ENCODE measurements around the gene DDX4. TPM values are rescaled to one million over a fixed set of nuclear protein-coding genes. Genes with fewer than 3 reads are reported as not detected.
"Not testable (repeated sequence)": the region's sequence is repeated elsewhere in the genome, so short reads cannot be mapped to it uniquely, and the experiment has no call there.

DDX4 gene
- total and polyA plus RNA-seq, 12 donors: 0.06 TPM; not detected in 11

DNA sequence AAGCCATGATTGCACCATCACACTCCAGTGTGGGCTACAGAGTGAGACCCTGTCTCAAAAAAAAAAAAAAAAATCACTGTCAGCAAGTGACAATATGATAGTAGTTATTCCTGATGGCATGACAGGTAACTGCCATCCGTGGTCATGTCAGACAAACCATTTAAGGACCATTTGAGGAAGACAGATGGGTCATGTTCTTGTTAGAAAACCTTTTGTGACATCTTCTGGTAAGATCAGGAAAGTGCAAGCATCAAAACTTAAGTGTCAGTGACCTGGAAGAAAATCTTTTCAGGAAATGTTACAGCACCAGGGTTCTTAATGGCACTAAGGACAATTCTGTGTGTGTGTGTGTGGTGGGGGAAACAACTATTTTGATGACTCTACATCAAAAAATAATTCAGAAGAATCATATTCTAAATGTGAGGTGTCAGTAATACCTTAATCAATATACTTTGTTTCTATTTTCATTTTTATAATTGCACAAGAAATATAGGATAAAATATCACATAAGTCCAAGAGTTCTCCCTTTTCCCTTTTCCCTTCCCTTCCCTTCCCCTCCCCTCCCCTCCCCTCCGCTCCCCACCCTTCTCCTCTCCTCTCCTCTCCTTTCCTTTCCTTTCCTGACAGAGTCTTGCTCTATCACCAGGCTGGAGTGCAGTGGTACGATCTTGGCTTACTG lies 43.6 kb upstream of the DDX4 start:
- intact Hi-C loops (cut with DNase I): loop anchor here (5.0 to 10.0 kb wide), 3 partner anchors 347 to 522 kb away; partner anchors contain the start of gene CDC20B (in 1 of the 2)
- TF ChIP-seq, protein P1, sequence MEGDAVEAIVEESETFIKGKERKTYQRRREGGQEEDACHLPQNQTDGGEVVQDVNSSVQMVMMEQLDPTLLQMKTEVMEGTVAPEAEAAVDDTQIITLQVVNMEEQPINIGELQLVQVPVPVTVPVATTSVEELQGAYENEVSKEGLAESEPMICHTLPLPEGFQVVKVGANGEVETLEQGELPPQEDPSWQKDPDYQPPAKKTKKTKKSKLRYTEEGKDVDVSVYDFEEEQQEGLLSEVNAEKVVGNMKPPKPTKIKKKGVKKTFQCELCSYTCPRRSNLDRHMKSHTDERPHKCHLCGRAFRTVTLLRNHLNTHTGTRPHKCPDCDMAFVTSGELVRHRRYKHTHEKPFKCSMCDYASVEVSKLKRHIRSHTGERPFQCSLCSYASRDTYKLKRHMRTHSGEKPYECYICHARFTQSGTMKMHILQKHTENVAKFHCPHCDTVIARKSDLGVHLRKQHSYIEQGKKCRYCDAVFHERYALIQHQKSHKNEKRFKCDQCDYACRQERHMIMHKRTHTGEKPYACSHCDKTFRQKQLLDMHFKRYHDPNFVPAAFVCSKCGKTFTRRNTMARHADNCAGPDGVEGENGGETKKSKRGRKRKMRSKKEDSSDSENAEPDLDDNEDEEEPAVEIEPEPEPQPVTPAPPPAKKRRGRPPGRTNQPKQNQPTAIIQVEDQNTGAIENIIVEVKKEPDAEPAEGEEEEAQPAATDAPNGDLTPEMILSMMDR (IDR thresholded peaks at IDR 0.05): peak in 5 of 6 experiments; percentile 24 to 48 (median 44)
- no peak for TF ChIP-seq POLR2A (IDR thresholded peaks at IDR 0.05)
- no peak overlapping the region for H3K4me3 ChIP-seq
- no peak overlapping the region for H3K27ac ChIP-seq
- H3K4me1 ChIP-seq (replicated peaks in 1 of 2): peaks cover 0 to 14% of the 10 kb centered on the region in 2 donors
- H3K27me3 ChIP-seq: no peaks in the 10 kb centered on the region
- DNase-seq: no peak
- 74 to 89% (median 76%) methylated on average over 3 of the region's 3 CpGs for WGBS, 4 donors
- no peaks in the 10 kb centered on the region for H3K9me3 ChIP-seq (replicated peaks in 1 of 3)
- peaks cover 0 to 8% of the 10 kb centered on the region in 2 donors for H3K36me3 ChIP-seq (replicated peaks in 1 of 2)

DNA sequence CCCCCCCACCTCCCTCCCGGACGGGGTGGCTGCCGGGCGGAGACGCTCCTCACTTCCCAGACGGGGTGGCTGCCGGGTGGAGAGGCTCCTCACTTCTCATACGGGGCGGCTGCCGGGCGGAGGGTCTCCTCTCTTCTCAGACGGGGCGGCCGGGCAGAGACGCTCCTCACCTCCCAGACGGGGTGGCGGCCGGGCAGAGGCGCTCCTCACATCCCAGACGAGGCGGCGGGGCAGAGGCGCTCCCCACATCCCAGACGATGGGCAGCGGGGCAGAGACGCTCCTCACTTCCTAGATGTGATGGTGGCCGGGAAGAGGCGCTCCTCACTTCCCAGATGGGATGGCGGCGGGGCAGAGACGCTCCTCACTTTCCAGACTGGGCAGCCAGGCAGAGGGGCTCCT lies 41.2 kb upstream of the DDX4 start:
- WGBS, 4 donors: 97 to 100% (median 99%) methylated on average over 6 to 28 of the region's 31 CpGs
- not testable (repeated sequence) for H3K4me3 ChIP-seq; H3K9me3 ChIP-seq (replicated peaks in 1 of 3); H3K4me1 ChIP-seq (replicated peaks in 1 of 2); H3K36me3 ChIP-seq (replicated peaks in 1 of 2); H3K27me3 ChIP-seq; DNase-seq; H3K27ac ChIP-seq
- intact Hi-C loops (cut with DNase I): loop anchor here in 1 of 2 donors (10.0 kb wide), 1 partner anchor 362 kb away; no protein-coding TSS in a partner anchor

DNA sequence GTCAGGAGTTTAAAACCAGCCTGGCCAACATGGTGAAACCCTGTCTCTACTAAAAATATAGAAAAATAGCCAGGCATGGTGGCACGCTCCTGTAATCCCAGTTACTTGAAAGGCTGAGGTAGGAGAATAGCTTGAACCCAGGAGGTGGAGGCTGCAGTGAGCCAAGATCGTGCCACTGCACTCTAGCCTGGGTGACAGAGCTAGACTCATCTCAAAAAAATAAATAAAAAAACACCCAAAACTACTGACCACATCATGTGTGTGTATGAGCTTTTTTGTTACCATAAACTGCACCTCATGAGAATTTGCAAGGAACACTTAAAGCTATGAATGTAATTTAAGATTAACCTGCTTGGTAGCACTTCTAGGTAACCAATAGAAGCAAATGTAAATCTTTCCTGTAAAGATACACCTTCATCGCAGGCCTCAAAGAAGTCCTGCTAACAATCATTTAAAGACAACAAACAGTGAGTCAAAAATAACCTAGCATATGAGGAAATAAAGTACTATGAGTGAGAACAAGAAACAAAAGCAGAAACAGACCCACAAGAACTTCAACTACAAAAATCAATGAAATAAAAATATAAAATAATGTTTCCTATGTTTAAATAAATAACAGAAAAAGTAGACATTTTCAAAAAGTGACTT lies 38.7 kb upstream of the DDX4 start:
- intact Hi-C loops (cut with DNase I): loop anchor here in 1 of 2 donors (10.0 kb wide), 1 partner anchor 364 kb away; no protein-coding TSS in a partner anchor
- no peak overlapping the region for H3K4me3 ChIP-seq
- no peaks in the 10 kb centered on the region for H3K27me3 ChIP-seq
- no peak overlapping the region for H3K27ac ChIP-seq
- TF ChIP-seq, protein P1 (IDR thresholded peaks at IDR 0.05): no peak
- no peak for TF ChIP-seq POLR2A (IDR thresholded peaks at IDR 0.05)
- no peaks in the 10 kb centered on the region for H3K9me3 ChIP-seq (replicated peaks in 1 of 3)
- WGBS, 4 donors: 80 to 91% (median 90%) methylated on average over 3 of the region's 3 CpGs
- no peaks in the 10 kb centered on the region for H3K4me1 ChIP-seq (replicated peaks in 1 of 2)
- peaks cover 0 to 8% of the 10 kb centered on the region in 2 donors for H3K36me3 ChIP-seq (replicated peaks in 1 of 2)
- no peak for DNase-seq

DNA sequence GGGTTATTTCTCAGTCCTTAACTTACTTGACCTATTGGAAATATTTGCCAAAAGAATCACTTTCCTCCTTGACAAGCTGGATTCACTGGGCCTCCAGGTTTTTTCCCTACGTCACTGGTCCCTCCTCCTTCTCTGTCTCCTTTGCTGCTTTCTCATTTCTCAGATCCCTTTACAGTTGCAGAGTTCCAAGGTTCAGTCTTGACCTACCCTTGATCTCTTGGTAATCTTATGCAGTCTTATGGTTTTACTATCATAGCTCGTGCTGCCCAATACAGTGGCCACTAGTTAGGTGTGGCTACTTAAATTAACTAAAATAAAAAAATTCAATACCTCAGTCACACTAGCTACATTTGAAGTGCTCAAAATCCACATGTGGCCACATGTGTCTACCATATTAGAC lies 37.1 kb upstream of the DDX4 start:
- intact Hi-C loops (cut with DNase I): no loop called here
- no peak for DNase-seq
- TF ChIP-seq, protein P1 (IDR thresholded peaks at IDR 0.05): no peak
- no peak for TF ChIP-seq POLR2A (IDR thresholded peaks at IDR 0.05)
- peaks cover 0 to 8% of the 10 kb centered on the region in 2 donors for H3K36me3 ChIP-seq (replicated peaks in 1 of 2)
- H3K4me3 ChIP-seq: no peak overlapping the region
- H3K9me3 ChIP-seq (replicated peaks in 1 of 3): no peaks in the 10 kb centered on the region
- H3K27ac ChIP-seq: no peak overlapping the region
- H3K4me1 ChIP-seq (replicated peaks in 1 of 2): no peaks in the 10 kb centered on the region
- H3K27me3 ChIP-seq: no peaks in the 10 kb centered on the region
- 80 to 100% (median 88%) methylated on average over 1 to 2 of the region's 2 CpGs for WGBS, 4 donors

Measured in adrenal gland (tissue), 12 donors.